IPS DF 4.7 (cell line): ENCODE data around the gene SLC22A16.
"Not testable (repeated sequence)": the region's sequence is repeated elsewhere in the genome, so short reads cannot be mapped to it uniquely, and the experiment has no call there.

Experiments used
- DNase-seq: peaks from one replicate; pipeline ENCODE4 v3.0.0-alpha.2; 2013; ENCODE audit warnings: low spot score; ENCODE audit errors: extremely low read depth

Gene SLC22A16

GRCh38 chr6:110491299-110491643 is 14.9 kb upstream of the SLC22A16 start:
- DNase-seq, result no peak

GRCh38 chr6:110490110-110490509 is 13.7 kb upstream of the SLC22A16 start:
- DNase-seq, result no peak

- no peak for DNase-seq
Observed at GRCh38 chr6:110488606-110489190, 12.3 kb upstream of the SLC22A16 start.

- not testable (repeated sequence) for DNase-seq
Observed at GRCh38 chr6:110487968-110488381, 11.6 kb upstream of the SLC22A16 start.

GRCh38 chr6:110486756-110487155 is 10.3 kb upstream of the SLC22A16 start:
- DNase-seq, result no peak

GRCh38 chr6:110485491-110485890 is 9.1 kb upstream of the SLC22A16 start:
- no peak for DNase-seq

- DNase-seq, result no peak
Observed at GRCh38 chr6:110484321-110484720, 7.9 kb upstream of the SLC22A16 start.

GRCh38 chr6:110482774-110483400 is 6.5 kb upstream of the SLC22A16 start:
- no peak for DNase-seq

- no peak for DNase-seq
Observed at GRCh38 chr6:110481081-110481480, 4.7 kb upstream of the SLC22A16 start.

GRCh38 chr6:110475066-110475653 is 1.3 kb downstream of the SLC22A16 start:
- DNase-seq, result no peak

- DNase-seq, result no peak
Observed at GRCh38 chr6:110474500-110474899, 1.9 kb downstream of the SLC22A16 start.

- no peak for DNase-seq
Observed at GRCh38 chr6:110472739-110473138, 3.7 kb downstream of the SLC22A16 start.

- DNase-seq, result no peak
Observed at GRCh38 chr6:110471726-110472365, 4.6 kb downstream of the SLC22A16 start.

- no peak for DNase-seq
Observed at GRCh38 chr6:110468731-110469130, 7.7 kb downstream of the SLC22A16 start.

GRCh38 chr6:110467566-110468140 is 8.8 kb downstream of the SLC22A16 start:
- no peak for DNase-seq

- no peak for DNase-seq
Observed at GRCh38 chr6:110462884-110463481, 13.4 kb downstream of the SLC22A16 start.

- no peak for DNase-seq
Observed at GRCh38 chr6:110461376-110461775, 15.0 kb downstream of the SLC22A16 start.

GRCh38 chr6:110459137-110459536 is 17.3 kb downstream of the SLC22A16 start:
- DNase-seq, result no peak

- no peak for DNase-seq
Observed at GRCh38 chr6:110458476-110458875, 17.9 kb downstream of the SLC22A16 start.

GRCh38 chr6:110457567-110458175 is 18.7 kb downstream of the SLC22A16 start:
- peak; percentile 22 for DNase-seq

GRCh38 chr6:110456694-110457093 is 19.7 kb downstream of the SLC22A16 start:
- no peak for DNase-seq
